Trophoblast cell (in vitro differentiated cells and primary cell): ENCODE results near the gene CLCNKA.
"Not testable (repeated sequence)": the region's sequence is repeated elsewhere in the genome, so short reads cannot be mapped to it uniquely, and the experiment has no call there.

Source experiments
- DNase-seq, 2 donors: peaks; one replicate each; pipeline ENCODE4 v3.0.0-alpha.2; 2016
- H2AFZ ChIP-seq: 2 replicates; pipeline ENCODE4 v1.6.1; 2013; ENCODE audit warnings: low read length, moderate library complexity, mild to moderate bottlenecking; ENCODE audit not compliant: insufficient read depth, poor library complexity
- H2AK5ac ChIP-seq: 2 replicates; pipeline ENCODE4 v1.6.1; 2013; ENCODE audit warnings: mild to moderate bottlenecking, low read length
- H2BK120ac ChIP-seq: 2 replicates; pipeline ENCODE4 v1.6.1; 2013; ENCODE audit warnings: low read length, mild to moderate bottlenecking, moderate library complexity; ENCODE audit not compliant: insufficient read depth, poor library complexity
- H2BK12ac ChIP-seq: 2 replicates; pipeline ENCODE4 v1.6.1; 2013; ENCODE audit warnings: mild to moderate bottlenecking, low read length, moderate library complexity
- H2BK5ac ChIP-seq: 2 replicates; pipeline ENCODE4 v1.6.1; 2013; ENCODE audit warnings: low read length, low read depth, moderate library complexity, mild to moderate bottlenecking; ENCODE audit not compliant: poor library complexity
- H3K14ac ChIP-seq: 2 replicates; pipeline ENCODE4 v1.6.1; 2013; ENCODE audit warnings: mild to moderate bottlenecking, low read length
- H3K18ac ChIP-seq: 2 replicates; pipeline ENCODE4 v1.6.1; 2013; ENCODE audit warnings: mild to moderate bottlenecking, low read length
- H3K23ac ChIP-seq: 2 replicates; pipeline ENCODE4 v1.6.1; 2013; ENCODE audit warnings: low read length
- H3K27ac ChIP-seq: 2 replicates; pipeline ENCODE4 v1.5.1; 2013; ENCODE audit warnings: low read depth, mild to moderate bottlenecking, inconsistent platforms, low read length, moderate library complexity
- H3K27me3 ChIP-seq: 2 replicates; pipeline ENCODE4 v1.6.1; 2013; ENCODE audit warnings: inconsistent platforms, mild to moderate bottlenecking, low read length, moderate library complexity; ENCODE audit not compliant: insufficient read depth
- H3K36me3 ChIP-seq, 2 experiments: 1 replicate in 1 of 2; 2 replicates in 1 of 2; pipeline ENCODE4 v1.6.1; 2013; ENCODE audit warnings: low read length in 2 of 2, mild to moderate bottlenecking in 2 of 2, moderate library complexity in 1 of 2; ENCODE audit not compliant: insufficient read depth in 2 of 2, control insufficient read depth in 1 of 2
- H3K4ac ChIP-seq: 2 replicates; pipeline ENCODE4 v1.6.1; 2013; ENCODE audit warnings: low read depth, mild to moderate bottlenecking, low read length, moderate library complexity
- H3K4me1 ChIP-seq, 2 experiments: 1 replicate in 1 of 2; 2 replicates in 1 of 2; pipeline ENCODE4 v1.6.1; 2013; ENCODE audit warnings: low read length in 2 of 2, mild to moderate bottlenecking in 2 of 2, moderate library complexity in 1 of 2; ENCODE audit not compliant: insufficient read depth in 2 of 2, control insufficient read depth in 1 of 2
- H3K4me2 ChIP-seq: 2 replicates; pipeline ENCODE4 v1.6.1; 2013; ENCODE audit warnings: inconsistent platforms, mild to moderate bottlenecking, low read length, moderate library complexity
- H3K4me3 ChIP-seq: 2 replicates; pipeline ENCODE4 v1.5.1; 2013; ENCODE audit warnings: mild to moderate bottlenecking, low read depth, low read length, inconsistent platforms
- H3K79me1 ChIP-seq: one replicate; pipeline ENCODE4 v1.6.1; 2013; ENCODE audit warnings: low read length
- H3K79me2 ChIP-seq: 2 replicates; pipeline ENCODE4 v1.6.1; 2013; ENCODE audit warnings: low read length, mild to moderate bottlenecking; ENCODE audit not compliant: control insufficient read depth, insufficient read depth, poor library complexity
- H3K9ac ChIP-seq: 2 replicates; pipeline ENCODE4 v1.6.1; 2013; ENCODE audit warnings: mild to moderate bottlenecking, low read length
- H3K9me3 ChIP-seq: 2 replicates; pipeline ENCODE4 v1.6.1; 2013; ENCODE audit warnings: low read depth, mild to moderate bottlenecking, control low read depth, inconsistent platforms, low read length; ENCODE audit not compliant: insufficient read depth
- H4K12ac ChIP-seq: 2 replicates; pipeline ENCODE4 v1.6.1; 2013; ENCODE audit warnings: low read depth, mild to moderate bottlenecking, low read length, moderate library complexity
- H4K8ac ChIP-seq: 2 replicates; pipeline ENCODE4 v1.6.1; 2013; ENCODE audit warnings: low read depth, mild to moderate bottlenecking, low read length, moderate library complexity
- H4K91ac ChIP-seq: one replicate; pipeline ENCODE4 v1.6.1; 2013; ENCODE audit warnings: low read depth, mild to moderate bottlenecking, low read length, moderate library complexity
- WGBS: extraction: QIAGEN DNeasy Blood & Tissue Kit; methylation state at CpG from one replicate; pipeline ENCODE4 v1.1.7; 2013; ENCODE audit warnings: missing lambda C conversion rate; ENCODE audit not compliant: insufficient read length, insufficient coverage; ENCODE audit errors: extremely low coverage; 5-methylcytosine and 5-hydroxymethylcytosine counted together

The CLCNKA gene

DNA sequence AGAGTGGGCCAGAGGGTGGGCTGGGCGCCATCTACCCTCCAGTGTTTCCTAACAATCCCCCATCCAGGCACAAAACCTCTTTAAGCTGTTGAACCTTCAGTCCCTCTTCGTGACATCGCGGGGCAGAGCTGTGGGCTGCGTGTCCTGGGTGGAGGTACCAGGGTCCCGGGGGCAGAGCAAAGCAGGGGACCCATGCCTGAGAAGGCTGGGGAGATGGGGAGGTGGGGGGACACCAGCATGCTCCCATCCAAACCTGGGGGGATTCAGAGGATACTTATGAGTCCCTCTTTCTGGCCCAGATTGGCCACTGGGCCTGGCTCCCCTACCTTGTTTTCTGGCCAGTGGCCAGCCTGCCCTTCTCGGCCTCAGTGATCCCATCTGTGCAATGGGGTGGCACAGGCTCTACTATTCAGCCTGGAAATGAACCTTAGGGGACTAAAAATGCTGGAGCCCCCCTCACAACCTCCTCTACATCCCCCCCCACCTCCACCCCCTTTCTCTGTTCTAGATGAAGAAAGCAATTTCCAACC is 11.3 kb downstream of the CLCNKA start:
- H3K14ac ChIP-seq, H3K4me1 ChIP-seq, H3K79me1 ChIP-seq, H3K27ac ChIP-seq, H3K4me3 ChIP-seq, H3K79me2 ChIP-seq, H3K23ac ChIP-seq, DNase-seq, H2BK12ac ChIP-seq, H2BK120ac ChIP-seq, H3K4me2 ChIP-seq, H4K12ac ChIP-seq, H3K27me3 ChIP-seq, H4K91ac ChIP-seq, H3K18ac ChIP-seq, H4K8ac ChIP-seq, H3K9me3 ChIP-seq, H3K4ac ChIP-seq, H2BK5ac ChIP-seq, H2AK5ac ChIP-seq, H3K9ac ChIP-seq, H3K36me3 ChIP-seq, H2AFZ ChIP-seq: not testable (repeated sequence)
- no CpG with 5 or more reads among the region's 7 CpGs for WGBS

DNA sequence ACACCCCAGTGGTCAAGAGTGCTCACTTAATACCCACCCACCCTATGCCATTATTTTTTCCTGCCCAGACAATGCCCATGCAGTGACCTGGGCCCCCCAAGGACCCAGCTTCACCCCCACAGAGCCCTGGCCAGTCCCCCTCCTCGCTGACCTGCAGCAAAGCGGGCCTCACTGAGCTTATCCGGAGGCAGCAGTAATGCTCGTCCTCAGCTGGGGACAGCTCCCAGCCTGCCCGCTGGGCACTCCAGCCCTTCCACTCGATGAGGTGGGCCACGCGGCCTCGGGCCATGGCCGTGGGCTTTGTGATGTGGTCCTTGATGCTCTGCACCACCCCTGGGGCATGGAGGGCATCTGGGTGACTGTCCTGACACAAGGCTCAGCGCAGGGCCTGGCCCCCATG is 14.6 kb downstream of the CLCNKA start:
- not testable (repeated sequence) for H3K9me3 ChIP-seq, H3K4me2 ChIP-seq, H3K23ac ChIP-seq, H4K12ac ChIP-seq, H3K36me3 ChIP-seq, H3K4ac ChIP-seq, H2AK5ac ChIP-seq, H3K14ac ChIP-seq, H3K27me3 ChIP-seq, H3K79me2 ChIP-seq, H2BK12ac ChIP-seq, H4K8ac ChIP-seq, H3K4me3 ChIP-seq, H3K9ac ChIP-seq, H3K18ac ChIP-seq, H2BK120ac ChIP-seq, H2AFZ ChIP-seq, H4K91ac ChIP-seq, DNase-seq, H2BK5ac ChIP-seq, H3K79me1 ChIP-seq, H3K27ac ChIP-seq, H3K4me1 ChIP-seq
- no CpG with 5 or more reads among the region's 11 CpGs for WGBS

DNA sequence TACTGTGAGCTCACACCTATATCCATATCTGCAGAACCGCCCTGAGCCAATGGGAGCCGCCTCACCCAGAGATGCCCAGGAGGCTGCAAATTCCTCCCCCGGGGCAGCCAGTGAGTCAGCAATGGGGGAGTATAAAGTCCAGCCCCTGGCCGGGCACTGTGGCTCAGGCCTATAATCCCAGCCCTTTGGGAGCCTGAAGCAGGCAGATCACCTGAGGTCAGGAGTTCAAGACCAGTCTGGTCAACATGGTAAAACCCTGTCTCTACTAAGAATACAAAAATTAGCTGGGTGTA is 16.7 kb downstream of the CLCNKA start:
- H3K23ac ChIP-seq: no peak overlapping the region
- H3K14ac ChIP-seq: no peak overlapping the region
- H3K4me1 ChIP-seq: no peaks in the 10 kb centered on the region
- H2AFZ ChIP-seq: no peak overlapping the region
- H3K4me2 ChIP-seq: no peak overlapping the region
- no peaks in the 10 kb centered on the region for H3K79me2 ChIP-seq
- no peaks in the 10 kb centered on the region for H3K27me3 ChIP-seq
- no peaks in the 10 kb centered on the region for H3K9me3 ChIP-seq
- H3K27ac ChIP-seq: no peak overlapping the region
- H2AK5ac ChIP-seq: no peak overlapping the region
- no peak overlapping the region for H2BK120ac ChIP-seq
- DNase-seq: peak; percentile 74 to 90
- no CpG with 5 or more reads among the region's 4 CpGs for WGBS
- H4K12ac ChIP-seq: no peak overlapping the region
- no peak overlapping the region for H3K4ac ChIP-seq
- no peaks in the 10 kb centered on the region for H3K36me3 ChIP-seq
- H2BK12ac ChIP-seq: no peak overlapping the region
- H2BK5ac ChIP-seq: no peak overlapping the region
- H4K8ac ChIP-seq: no peak overlapping the region
- no peak overlapping the region for H3K18ac ChIP-seq
- H4K91ac ChIP-seq: no peak overlapping the region
- H3K9ac ChIP-seq: no peak overlapping the region
- no peaks in the 10 kb centered on the region for H3K79me1 ChIP-seq
- no peak overlapping the region for H3K4me3 ChIP-seq

DNA sequence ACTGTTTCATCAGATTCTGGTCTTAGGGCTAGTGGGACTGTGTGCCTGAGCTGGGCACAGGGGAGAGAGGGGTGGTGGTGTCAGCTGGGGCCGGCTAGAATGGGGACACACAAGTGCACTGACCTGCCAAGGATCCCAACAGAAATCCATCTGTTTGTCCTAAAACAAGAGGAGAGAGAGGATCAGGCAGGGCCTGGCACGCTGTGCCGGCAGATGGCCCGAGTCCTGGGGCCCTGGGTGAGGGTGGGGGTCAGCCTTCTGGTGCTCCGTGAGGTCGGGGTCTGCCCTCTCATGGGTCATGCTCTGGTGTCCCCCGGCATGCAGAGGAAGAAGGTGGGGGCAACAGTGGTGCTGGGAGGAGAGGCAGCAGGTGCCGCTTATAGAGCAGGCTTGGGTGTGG is 18.0 kb downstream of the CLCNKA start:
- H2AFZ ChIP-seq, H3K23ac ChIP-seq, H3K4me1 ChIP-seq, H3K27me3 ChIP-seq, H4K12ac ChIP-seq, H2AK5ac ChIP-seq, H3K9ac ChIP-seq, H2BK5ac ChIP-seq, H2BK12ac ChIP-seq, H3K79me1 ChIP-seq, H3K4ac ChIP-seq, H3K14ac ChIP-seq, H3K4me3 ChIP-seq, H3K27ac ChIP-seq, H3K36me3 ChIP-seq, H3K4me2 ChIP-seq, H4K91ac ChIP-seq, H4K8ac ChIP-seq, DNase-seq, H3K79me2 ChIP-seq, H3K18ac ChIP-seq, H2BK120ac ChIP-seq, H3K9me3 ChIP-seq: not testable (repeated sequence)
- WGBS: no CpG with 5 or more reads among the region's 8 CpGs
